NCI-H524 treated with DMSO at 0.1 percent for 48 hours (cell line): ENCODE data around the gene CLCN1.

Source experiments
- DNase-seq: peaks from one replicate; lab custom pipeline; 2025; lab: John Stamatoyannopoulos, UW

The CLCN1 gene

GRCh38 chr7:143295870-143296269, 20.0 kb upstream of the CLCN1 start:
- no peak for DNase-seq

GRCh38 chr7:143296686-143297085, 19.2 kb upstream of the CLCN1 start:
- no peak for DNase-seq

GRCh38 chr7:143299346-143299745, 16.6 kb upstream of the CLCN1 start:
- no peak for DNase-seq

GRCh38 chr7:143299840-143300239, 16.1 kb upstream of the CLCN1 start:
- no peak for DNase-seq

GRCh38 chr7:143300959-143301935, 14.7 kb upstream of the CLCN1 start:
- no peak for DNase-seq

- no peak for DNase-seq
Measured at GRCh38 chr7:143303733-143304132, 12.2 kb upstream of the CLCN1 start.

GRCh38 chr7:143304938-143305337, 11.0 kb upstream of the CLCN1 start:
- no peak for DNase-seq

- DNase-seq, result no peak
Measured at GRCh38 chr7:143305423-143306070, 10.4 kb upstream of the CLCN1 start.

GRCh38 chr7:143308632-143309031, 7.3 kb upstream of the CLCN1 start:
- no peak for DNase-seq

GRCh38 chr7:143314127-143314526, 1.8 kb upstream of the CLCN1 start:
- no peak for DNase-seq

- DNase-seq, result no peak
Measured at GRCh38 chr7:143316492-143316891, 581 bp downstream of the CLCN1 start.

GRCh38 chr7:143318661-143319060, 2.8 kb downstream of the CLCN1 start:
- DNase-seq, result no peak

GRCh38 chr7:143320620-143321019, 4.7 kb downstream of the CLCN1 start:
- DNase-seq, result no peak

- DNase-seq, result no peak
Measured at GRCh38 chr7:143321242-143321641, 5.3 kb downstream of the CLCN1 start.

- DNase-seq, result no peak
Measured at GRCh38 chr7:143321734-143322133, 5.8 kb downstream of the CLCN1 start.

GRCh38 chr7:143322760-143323633, 7.1 kb downstream of the CLCN1 start:
- DNase-seq, result no peak

GRCh38 chr7:143323653-143324052, 7.7 kb downstream of the CLCN1 start:
- DNase-seq, result no peak

GRCh38 chr7:143325240-143325639, 9.3 kb downstream of the CLCN1 start:
- DNase-seq, result no peak

GRCh38 chr7:143327903-143328302, 12.0 kb downstream of the CLCN1 start:
- DNase-seq, result no peak

GRCh38 chr7:143329471-143330170, 13.7 kb downstream of the CLCN1 start:
- DNase-seq, result no peak

- DNase-seq, result no peak
Measured at GRCh38 chr7:143331179-143331801, 15.4 kb downstream of the CLCN1 start.
